ENCODE measurements around the gene ATP6V0A4.
"Not testable (repeated sequence)": the region's sequence is repeated elsewhere in the genome, so short reads cannot be mapped to it uniquely, and the experiment has no call there.

Gene ATP6V0A4

DNA sequence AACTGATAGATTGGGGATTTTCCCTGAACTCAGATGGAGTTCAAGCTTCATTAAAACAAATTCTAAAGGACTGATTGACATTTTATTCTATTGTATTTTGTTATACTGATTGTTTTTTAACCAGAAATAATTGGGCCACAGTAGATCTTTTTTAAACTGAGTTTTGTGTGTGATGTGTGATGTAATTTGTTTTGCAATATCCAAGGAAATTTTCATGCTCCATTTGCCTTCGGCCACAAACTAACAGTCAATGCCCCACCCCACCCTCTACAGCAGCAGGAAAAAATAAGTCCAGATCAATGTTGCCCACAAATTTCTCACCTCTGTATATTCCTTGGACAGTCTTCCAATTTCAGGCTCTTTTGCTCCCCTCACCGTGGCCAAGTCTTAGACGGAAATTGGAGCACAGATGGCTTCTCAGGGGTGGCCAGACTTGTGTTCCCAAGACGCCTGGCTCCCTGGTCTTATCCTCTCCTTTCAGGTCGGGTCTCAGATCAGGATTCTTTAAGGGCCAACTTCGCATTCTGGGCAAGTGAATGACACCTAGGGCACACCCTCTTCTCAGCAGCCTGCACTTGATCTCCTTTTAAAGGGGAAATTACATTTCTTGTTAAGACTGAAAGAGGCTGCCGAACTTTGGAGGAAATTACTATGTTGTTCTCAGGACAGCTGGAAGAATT, 97.0 kb downstream of the ATP6V0A4 start, which contains the start of gene SVOPL:
Gene SVOPL (minus strand): TSS at position 506 of the 680 bp plus-strand sequence. CDS start 22,317 bp downstream, outside the sequence.
- DNase-seq (ENCODE audit: low spot score): no peak

DNA sequence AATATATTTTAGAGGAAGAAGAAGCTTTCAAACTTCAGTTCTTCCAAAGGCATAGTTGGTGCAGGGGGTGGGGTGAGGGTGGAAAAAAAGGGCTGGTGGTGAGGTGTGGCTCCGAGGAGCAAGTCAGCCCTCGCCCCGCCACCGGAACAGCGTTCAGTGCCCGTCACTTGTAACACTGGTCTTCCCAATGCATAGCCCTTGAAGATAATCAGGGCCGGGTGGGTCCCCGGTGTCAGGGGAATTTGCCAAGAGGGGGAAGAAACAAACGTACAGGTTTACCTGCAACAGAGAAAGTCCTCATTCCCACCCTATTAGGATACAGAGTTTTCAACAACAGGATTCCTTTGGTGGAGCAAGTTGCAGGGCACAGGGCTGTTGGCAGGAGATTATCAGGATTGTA, 98.3 kb downstream of the ATP6V0A4 start:
- DNase-seq (ENCODE audit: low spot score): no peak

DNA sequence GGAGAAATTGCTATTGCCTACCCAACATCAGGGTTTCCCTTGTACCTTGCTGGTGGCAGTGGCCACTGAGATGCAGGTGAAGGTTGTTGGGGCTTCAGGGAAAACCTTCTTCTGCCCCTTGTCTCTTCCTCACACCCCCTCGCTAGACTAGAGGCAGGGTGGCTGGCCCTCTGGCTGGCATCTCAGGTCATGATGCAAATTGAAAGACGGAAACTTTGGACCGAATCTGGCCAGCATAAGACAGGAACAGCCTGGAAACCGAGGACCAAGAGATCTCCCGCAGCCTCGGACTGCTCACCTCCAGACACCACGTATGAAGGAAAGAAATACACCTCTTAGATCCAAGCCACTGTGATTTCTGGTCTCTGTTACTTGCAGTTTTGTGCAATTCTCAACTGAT, 99.7 kb downstream of the ATP6V0A4 start:
- DNase-seq (ENCODE audit: low spot score): no peak

DNA sequence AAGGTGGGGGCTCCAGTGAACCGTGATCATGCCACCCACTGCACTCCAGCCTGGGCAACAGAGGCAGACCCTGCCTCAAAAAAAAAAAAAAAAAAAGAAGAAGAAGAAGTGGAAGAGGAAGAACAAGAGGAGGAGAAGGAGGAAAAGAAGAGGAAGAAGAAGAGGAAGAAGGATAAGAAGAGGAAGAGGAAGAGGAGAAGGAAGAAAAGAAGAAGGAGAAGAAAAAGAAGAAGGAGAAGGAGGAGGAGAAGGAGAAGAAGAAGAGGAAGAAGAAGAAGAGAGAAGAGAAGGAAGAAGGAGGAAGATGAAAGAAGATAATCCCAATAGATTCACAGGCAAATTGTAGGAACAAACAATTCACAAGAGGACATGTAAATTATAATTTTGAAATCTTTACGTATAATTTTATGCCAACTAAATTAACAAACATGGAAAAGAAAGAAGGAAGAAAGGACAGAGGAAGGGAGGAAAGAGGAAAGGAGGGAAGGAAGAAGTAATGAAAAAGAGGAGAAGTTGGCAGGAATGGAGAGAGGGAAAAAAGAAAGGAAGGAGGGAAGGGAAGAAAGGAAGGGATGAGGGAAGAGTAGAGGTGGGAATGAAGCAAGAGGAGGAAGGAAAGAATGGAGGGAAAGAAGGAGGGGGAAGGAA, 100.3 kb downstream of the ATP6V0A4 start:
- no peak for DNase-seq (ENCODE audit: low spot score)

DNA sequence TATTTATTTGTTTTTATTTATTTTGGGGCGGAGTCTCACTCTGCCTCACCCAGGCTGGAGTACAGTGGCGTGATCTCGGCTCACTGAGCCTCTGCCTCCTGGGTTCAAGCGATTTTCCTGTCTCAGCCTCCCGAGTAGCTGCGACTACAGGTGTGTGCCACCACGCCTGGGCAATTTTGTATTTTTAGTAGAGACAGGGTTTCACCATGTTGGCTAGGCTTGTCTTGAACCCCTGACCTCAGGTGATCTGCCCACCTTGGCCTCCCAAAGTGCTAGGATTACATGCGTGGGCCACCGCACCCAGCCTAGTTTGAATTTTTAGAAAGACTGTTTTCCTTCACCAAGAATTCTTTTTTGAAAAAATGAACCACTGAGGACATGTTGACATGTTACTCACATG, 102.2 kb downstream of the ATP6V0A4 start:
- not testable (repeated sequence) for DNase-seq (ENCODE audit: low spot score)

DNA sequence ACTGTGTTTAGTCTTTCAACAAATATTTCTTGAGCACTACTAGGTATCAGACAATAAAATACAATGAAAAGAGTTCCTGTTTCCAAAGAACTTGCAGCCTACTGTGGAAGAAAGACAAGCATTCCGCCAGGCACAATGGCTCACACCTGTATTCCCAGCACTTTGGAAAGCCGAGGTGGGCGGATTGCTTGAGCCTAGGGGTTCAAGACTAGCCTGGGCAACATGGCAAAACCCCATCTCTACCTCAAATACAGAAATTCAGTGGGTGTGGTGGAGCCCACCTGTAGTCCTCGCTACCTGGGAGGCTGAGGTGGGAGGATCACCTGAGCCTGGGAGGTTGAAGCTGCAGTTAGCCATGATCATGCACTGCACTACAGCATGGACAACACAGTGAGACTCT, 102.9 kb downstream of the ATP6V0A4 start:
- no peak for DNase-seq (ENCODE audit: low spot score)

DNA sequence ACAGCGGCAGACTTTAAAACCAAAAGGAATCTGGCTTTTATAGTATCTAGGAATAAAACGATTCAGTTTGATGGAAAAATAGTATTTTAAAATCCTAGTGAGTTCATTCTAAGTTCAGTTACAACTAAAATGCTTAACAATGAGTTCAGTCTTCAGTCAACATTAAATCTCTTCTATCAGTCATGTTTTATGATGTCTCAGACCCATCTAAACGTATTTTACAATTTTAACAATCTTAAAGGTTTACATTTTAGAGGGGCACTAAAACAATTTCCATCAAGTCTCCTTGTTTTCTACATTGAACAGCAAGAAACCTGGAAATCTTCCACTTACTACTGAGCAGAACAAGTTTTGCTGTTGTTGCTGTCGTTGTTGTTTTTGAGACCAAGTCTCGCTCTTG, 106.8 kb downstream of the ATP6V0A4 start:
- no peak for DNase-seq (ENCODE audit: low spot score)

DNA sequence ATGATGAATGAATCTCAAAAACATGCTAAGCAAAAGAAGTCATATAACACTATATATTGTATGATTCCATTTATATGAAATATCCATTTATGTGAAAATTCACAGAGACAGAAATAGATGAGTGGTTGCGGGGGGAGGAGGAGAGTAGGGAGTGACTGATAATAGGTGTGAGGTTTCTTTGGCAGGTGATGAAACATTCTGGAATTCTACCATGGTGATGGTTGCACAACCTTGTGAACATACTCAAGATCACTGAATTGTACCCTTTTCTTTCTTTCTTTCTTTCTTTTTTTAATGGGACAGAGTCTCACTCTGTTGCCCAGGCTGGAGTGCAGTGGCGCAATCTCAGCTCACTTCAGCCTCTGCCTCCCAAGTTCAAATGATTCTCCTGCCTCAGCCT, 107.5 kb downstream of the ATP6V0A4 start:
- no peak for DNase-seq (ENCODE audit: low spot score)

DNA sequence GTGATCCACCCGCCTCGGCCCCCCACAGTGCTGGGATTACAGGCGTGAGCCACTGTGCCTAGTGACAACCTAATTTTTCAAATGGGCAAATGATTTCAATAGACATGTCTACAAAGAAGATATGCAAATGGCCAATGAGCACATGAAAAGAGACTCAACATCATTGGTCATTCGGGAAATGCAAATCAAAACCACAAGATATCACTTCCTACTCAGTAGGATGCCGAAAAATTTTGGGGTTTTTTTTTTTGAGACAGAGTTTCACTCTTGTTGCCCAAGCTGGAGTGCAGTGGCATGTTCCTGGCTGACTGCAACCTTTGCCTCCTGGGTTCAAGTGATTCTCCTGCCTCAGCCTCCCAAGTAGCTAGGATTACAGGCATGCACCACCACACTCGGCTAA, 110.0 kb downstream of the ATP6V0A4 start:
- not testable (repeated sequence) for DNase-seq (ENCODE audit: low spot score)

DNA sequence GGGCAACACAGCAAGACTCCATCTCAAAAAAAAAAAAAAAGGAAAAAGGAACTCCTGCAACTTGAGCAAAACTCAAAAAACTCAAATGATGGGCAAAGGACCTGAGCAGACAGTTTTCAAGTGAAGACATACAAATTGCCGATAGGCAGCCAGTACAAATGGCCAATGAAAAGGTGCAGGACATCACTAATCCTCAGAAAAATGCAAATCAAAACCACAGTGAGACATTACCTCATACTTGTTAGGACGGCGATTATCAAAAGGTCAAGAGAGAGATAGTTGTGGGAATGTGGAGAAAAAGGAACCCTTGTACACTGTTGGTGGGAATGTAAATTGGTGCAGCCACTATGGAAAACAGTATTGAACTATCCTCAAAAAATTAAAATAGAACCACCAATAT, 113.7 kb downstream of the ATP6V0A4 start:
- DNase-seq (ENCODE audit: low spot score): no peak

DNA sequence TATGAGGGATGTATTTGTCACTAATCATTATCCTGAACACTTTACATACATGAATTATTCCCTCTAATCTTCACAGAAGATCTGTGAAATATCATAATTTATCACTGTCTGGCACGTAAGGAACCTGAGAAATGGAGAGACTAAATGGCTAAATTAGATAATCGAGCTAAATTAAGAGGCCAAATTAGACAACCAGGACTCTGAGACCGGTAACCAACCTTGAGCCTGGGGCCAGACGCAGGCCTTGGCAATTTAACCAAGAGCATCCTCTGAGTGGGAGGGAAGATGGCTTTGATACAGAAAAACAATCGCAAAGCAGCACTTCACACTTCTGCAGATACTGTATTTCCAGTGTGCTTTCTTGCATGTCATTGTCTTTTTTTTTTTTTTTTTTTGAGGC, 118.2 kb downstream of the ATP6V0A4 start:
- no peak for DNase-seq (ENCODE audit: low spot score)

DNA sequence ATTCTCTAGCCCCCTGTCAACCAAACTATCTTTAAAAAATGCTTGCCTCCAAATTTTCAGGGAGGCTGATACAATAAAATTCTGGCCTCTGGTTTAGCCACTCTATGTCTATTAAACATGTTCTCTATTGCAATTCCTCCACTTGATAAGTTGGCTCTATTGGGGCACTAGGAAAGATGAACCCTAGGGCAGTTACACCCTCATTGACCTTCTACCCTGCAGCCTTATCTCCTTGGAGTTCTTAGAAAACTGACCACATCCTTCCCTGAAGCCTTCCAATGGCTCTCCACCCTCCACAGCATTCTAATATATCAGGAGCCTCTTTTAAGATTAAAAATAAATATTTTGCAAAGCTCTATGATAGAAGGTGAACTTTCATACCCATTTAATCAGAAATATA, 127.4 kb downstream of the ATP6V0A4 start:
- no peak for DNase-seq (ENCODE audit: low spot score)

DNA sequence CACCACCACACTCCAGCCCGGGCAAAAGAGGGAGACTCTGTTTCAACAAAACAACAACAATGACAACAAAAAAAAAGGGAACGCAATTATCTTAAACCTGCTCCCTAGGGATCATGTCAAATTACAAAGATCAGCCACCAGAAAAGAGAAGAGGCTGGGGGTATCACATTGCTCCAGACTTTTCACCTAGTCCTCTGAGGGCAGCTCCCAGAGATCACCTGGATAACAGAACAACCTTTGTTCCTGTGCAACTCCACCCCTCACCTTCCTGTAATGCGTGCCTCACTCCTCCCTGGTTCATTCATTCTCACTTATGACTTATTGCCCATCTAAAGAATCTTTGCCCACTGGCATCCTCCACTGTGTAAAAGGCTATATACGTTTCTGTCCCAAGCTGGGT, 128.6 kb downstream of the ATP6V0A4 start:
- DNase-seq (ENCODE audit: low spot score): no peak

DNA sequence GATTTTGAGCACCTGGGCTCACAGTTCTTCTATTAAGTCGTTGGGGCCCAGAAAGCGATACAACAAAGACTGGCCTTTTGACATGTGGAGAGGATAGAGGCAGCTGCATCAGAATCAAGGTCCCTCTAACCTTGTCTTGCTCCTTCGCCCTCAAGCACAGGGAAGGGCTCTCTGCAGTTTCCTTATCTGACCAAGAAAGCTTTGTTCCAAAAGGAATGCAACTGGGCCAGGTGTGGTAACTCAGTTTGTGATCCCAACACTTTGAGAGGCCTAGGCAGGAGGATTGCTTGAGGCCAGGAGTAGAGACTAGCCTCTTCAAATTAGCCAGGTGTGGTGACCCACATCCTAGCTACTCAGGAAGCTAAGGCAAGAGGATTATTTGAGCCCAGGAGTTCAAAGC, 129.1 kb downstream of the ATP6V0A4 start:
- DNase-seq (ENCODE audit: low spot score): no peak

DNA sequence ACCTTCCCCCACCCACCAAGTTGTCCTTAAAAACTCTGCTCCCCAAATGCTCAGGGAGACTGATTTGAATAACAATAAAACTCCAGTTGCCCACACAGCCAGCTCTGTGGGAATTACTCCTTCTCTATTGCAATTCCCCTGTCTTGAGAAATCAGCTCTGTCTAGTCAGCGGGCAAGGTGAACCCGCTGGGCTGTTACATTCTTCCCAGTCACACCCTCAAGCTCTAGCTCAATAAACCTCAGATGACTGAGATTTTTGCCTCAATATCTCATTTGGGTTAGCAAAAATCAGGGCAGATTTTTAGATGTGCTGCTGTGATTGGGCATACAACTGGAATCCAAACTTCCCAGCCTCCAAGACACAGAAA, 129.8 kb downstream of the ATP6V0A4 start:
- DNase-seq (ENCODE audit: low spot score): no peak

DNA sequence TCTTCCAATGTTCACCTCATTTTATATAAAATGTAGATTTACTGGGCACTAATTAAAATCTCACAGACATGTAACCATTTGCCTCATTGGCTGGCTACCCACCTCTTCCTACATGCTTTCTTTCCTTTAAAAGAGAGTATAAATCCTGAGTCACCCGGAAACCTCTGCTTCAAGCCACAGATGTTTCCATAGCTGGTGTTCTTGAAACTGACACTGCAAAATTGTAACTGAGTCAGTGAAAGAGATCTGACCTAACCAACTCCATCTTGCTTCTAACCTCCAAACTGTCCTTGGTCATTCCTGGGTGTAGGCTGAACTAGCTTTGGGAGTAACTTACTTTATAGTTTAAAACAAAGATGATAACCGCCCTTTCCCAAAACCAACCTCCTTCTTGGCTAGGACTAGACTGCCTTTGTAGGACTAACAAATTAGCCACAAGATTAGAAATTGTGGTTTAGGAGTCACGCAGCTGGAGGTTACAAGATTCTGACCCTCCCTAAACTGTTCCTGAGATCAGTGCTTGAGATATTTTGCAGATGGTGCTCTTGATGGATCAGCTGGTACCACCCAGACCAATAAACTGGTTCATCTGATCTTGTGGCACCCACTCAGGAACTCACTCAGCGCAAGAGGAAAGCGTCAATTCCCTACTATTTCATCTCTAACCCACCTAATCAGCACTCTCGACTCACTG, 130.3 kb downstream of the ATP6V0A4 start:
- no peak for DNase-seq (ENCODE audit: low spot score)

DNA sequence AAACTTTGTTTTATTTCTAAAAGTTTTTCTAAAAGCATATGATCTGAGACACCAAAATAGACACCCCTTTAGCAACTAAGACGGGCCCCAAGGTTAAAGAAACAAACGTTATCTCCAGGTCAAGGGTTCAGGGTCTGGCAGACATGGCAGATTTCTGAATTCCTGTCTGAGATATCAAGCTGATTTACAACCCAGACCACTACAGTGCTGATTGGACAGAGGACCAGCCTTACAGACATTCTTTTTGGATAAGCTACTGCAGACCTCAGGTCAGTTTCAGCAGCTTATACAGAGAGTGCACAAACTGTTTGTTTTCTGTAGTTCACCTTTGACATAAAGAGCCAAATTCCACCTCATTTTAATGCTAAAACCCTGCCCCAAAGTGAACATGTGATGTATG, 131.6 kb downstream of the ATP6V0A4 start:
- DNase-seq (ENCODE audit: low spot score): no peak

DNA sequence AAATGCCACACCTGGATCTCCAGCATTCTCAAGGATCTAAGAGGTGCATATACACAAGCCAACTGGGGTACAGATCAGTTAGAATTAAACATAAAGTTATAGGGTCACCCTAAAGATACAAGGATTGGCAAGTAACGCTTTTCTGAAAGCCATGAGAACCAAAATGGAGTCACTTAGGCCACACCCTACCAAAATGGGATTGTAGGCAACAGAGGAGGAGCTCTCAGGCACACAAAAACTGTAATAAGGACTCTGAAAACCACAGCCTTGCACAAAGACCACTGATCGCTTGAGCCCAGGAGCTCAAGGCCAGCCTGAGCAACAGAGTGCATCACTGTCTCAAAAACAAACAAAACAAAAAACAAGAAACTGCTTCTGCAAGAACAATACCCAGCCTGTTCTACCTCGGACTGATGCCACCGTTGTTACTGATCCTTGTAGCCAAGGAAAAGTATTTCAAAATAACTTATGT, 132.3 kb downstream of the ATP6V0A4 start:
- DNase-seq (ENCODE audit: low spot score): no peak

DNA sequence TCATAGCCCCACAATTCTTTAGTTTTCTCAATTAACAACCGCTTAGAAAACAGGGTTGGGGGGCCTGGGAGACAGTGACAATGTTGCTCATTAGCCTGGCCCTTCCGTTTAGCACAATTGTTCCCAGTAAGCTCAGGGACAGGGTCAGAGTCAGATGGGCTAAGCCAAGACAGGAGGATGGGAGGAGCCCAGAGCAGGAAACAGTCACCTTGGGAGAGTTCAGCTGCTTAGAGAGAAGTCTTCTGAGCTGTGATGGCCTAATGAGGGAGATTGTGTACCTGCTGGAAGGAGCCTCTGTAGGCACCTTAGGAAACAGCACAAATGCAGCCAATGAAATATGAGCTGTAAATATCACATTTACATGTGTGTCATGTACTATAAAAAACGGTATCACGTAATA, 132.7 kb downstream of the ATP6V0A4 start:
- no peak for DNase-seq (ENCODE audit: low spot score)

DNA sequence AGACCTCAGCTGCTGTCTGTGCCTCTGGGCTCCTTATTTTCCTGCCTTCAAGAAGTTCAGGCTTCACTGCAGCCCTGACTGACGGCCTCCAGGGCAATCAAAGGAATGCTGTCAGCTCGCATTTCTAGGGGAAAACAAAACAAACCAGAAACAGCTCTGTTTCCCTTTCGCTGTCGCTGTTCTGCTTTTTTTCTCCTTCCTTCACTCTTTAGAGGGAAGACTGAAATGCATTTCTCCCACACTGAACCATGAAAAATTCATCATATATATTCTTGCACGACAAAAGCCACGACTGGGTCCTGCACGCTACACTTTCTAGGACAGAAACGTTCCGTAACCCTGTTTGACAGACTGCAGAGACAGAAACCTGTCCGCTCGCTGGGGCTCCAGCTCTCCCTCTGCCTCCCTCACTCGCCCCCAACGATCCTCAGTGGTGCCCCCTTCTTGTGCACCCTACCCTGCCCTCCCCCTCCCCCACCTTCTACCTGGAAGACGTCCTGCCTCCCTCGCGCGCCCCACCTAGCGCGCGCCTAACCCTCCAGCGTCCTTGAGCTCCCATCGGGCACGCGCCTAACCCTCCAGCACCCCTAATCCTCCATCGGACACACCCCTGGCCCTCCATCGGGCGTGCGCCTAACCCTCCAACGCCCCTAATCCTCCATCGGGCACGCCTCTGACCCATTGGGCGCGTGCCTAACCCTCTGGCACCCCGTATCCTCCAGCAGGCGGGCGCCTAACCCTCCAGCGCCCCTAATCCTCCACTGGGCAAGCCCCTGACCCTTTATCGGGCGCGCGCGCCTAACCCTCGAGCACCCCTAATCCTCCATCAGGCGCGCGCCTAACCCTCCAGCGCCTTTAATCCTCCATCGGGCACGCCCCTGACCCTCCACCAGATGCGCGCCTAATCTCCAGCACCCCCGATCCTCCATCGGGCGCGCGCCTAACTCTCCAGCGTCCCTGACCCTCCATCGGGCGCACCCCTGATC, 134.0 kb downstream of the ATP6V0A4 start:
- DNase-seq (ENCODE audit: low spot score): peak; percentile 37

DNA sequence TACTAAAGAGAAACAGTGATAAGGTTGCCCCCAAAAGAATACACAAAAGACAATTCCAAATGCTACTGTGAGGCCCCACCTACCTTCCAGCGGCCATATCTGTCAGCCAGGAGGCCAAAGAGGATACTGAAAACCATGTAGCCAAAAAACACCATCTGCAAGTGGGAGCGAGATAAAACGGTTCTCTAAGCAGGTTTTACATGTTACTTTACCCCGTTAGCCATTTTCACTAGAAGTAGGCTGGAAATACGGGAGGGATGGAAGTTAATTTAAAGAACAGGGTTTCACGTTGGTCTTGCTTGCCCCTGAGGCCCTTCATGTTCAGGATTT, 135.0 kb downstream of the ATP6V0A4 start:
- DNase-seq (ENCODE audit: low spot score): no peak
